ENCODE results near the gene METTL25. TPM values are rescaled to one million over a fixed set of nuclear protein-coding genes. Genes with fewer than 3 reads are reported as not detected.

Gene METTL25
- total and polyA plus RNA-seq, 2 of the 8 experiments (the other 6 are each of a cell fraction or from before 2014, with no cell fraction given), result 2.4 to 8.3 TPM

DNA sequence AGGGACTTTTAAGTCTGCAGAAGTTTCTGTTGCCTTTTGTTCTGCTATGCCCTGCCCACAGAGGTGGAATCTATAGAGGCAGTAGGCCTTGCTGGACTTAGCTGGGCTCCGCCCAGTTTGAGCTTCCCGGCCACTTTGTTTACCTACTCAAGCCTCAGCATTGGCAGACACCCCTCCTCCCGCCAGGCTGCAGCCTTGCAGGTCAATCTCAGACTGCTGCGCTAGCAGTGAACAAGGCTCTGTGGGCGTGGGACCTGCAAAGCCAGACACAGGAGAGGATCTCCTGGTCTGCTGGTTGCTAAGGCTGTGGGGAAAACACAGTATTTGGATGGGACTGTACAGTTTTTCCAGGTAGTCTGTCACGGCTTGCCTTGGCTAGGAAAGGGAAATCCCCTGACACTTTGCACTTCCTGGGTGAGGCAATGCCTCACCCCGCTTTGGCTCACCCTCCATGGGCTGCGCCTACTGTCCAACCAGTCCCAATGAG, 43.9 kb upstream of the METTL25 start:
- FAIRE-seq (no peak), DNase-seq (ENCODE audit: low read depth in 1 of 2, low spot score in 2 of 2) (peak; percentile 27 to 74)
- Histone ChIP-seq H3K9me3 (ENCODE audit: insufficient read depth in 2 of 2, low read depth in 1 of 2, low read length in 1 of 2) (no peaks in the 10 kb centered on the region), H2AFZ (ENCODE audit: low read length) (peak overlapping the region; percentile 100), H3K4me1 (replicated peaks in 1 of 4; ENCODE audit: control insufficient read depth in 3 of 4, insufficient read depth in 4 of 4, low read length in 3 of 4) (peaks cover 0 to 4% (median 0%) of the 10 kb centered on the region in 4 experiments; a peak in 2 of 7 replicates), H2BK20ac (ENCODE audit: low read length) (no peak overlapping the region), H3K9ac (replicated peaks in 1 of 4; ENCODE audit: extremely low read depth in 1 of 4, low read depth in 3 of 4, low read length in 3 of 4) (peak overlapping the region in 2 of 4 experiments; percentile 16 to 67; a peak in 1 of 7 replicates), H3K4me3 (ENCODE audit: extremely low read depth in 1 of 4, insufficient read depth in 2 of 4, low read depth in 3 of 4, low read length in 4 of 4) (peak overlapping the region; percentile 32 to 43 (median 34); a peak in 6 of 8 replicates), H2AK5ac (ENCODE audit: low read depth, low read length) (no peak overlapping the region), H3K79me2 (ENCODE audit: control insufficient read depth in 1 of 2, insufficient read depth in 2 of 2, low read length in 2 of 2) (no peaks in the 10 kb centered on the region), H2BK5ac (ENCODE audit: low read depth, low read length) (0 out of 2 replicates have a peak overlapping the region, but pooled peaks have one; percentile 56), H3K23ac (ENCODE audit: insufficient read length) (no peak overlapping the region), H3K27me3 (replicated peaks in 1 of 4; ENCODE audit: control insufficient read depth in 3 of 4, extremely low read depth in 1 of 4, insufficient read depth in 3 of 4, low read length in 3 of 4) (no peaks in the 10 kb centered on the region), H4K5ac (ENCODE audit: insufficient read length, low read depth, low read length) (no peak overlapping the region), H4K91ac (replicated peaks; ENCODE audit: insufficient read length, low read length) (no peak overlapping the region), H3K18ac (ENCODE audit: extremely low read depth, low read length) (peak overlapping the region; percentile 55; the same call in 1 of the 2 replicates), H4K20me1 (replicated peaks in 1 of 2; ENCODE audit: control insufficient read depth in 1 of 2, insufficient read depth in 2 of 2, low read length in 2 of 2) (no peaks in the 10 kb centered on the region), H2BK120ac (replicated peaks; ENCODE audit: low read depth, low read length) (no peak overlapping the region), H2BK15ac (ENCODE audit: low read length) (no peak overlapping the region), H4K8ac (ENCODE audit: extremely low read depth, insufficient read depth, low read length) (no peak overlapping the region), H3K27ac (ENCODE audit: low read depth, low read length) (no peak overlapping the region; the same call in 1 of the 2 replicates), H3K23me2 (ENCODE audit: low read depth, low read length) (no peaks in the 10 kb centered on the region), H3K4me2 (ENCODE audit: insufficient read depth in 1 of 2, low read depth in 2 of 2, low read length in 2 of 2) (peak overlapping the region; percentile 68 to 78), H3K4ac (replicated peaks; ENCODE audit: insufficient read length, low read depth, low read length) (no peak overlapping the region), H3K36me3 (ENCODE audit: control insufficient read depth in 2 of 4, insufficient read depth in 4 of 4, low read length in 3 of 4) (no peaks in the 10 kb centered on the region), H3K14ac (ENCODE audit: insufficient read length) (no peak overlapping the region), H3K56ac (replicated peaks; ENCODE audit: insufficient read length, low read depth, low read length) (no peak overlapping the region), H3K79me1 (ENCODE audit: low read depth, low read length) (no peaks in the 10 kb centered on the region), H2BK12ac (ENCODE audit: low read depth, low read length) (0 out of 2 replicates have a peak overlapping the region, but pooled peaks have one; percentile 63)
- WGBS, 2 experiments (ENCODE audit: extremely low coverage in 1 of 2, insufficient coverage in 1 of 2, insufficient read length in 1 of 2, insufficient replicate concordance in 2 of 2, low coverage in 1 of 2, low lambda C conversion rate in 2 of 2, missing lambda C conversion rate in 1 of 2), result 35% methylated on average over 8 of the region's 8 CpGs; no CpG with 5 or more reads in 1 of the 2 experiments
- ChIA-PET CTCF (ENCODE audit: partially characterized antibody) (interaction anchor here (0.6 to 1.1 kb wide), 4 partner anchors 44 to 703 kb away, joined by 3 to 7 read pairs (median 4); partner anchors contain the start of genes CCDC59 and METTL25), POLR2A (ENCODE audit: partially characterized antibody) (interaction anchor here (0.6 kb wide), 1 partner anchor 15 kb away, joined by 3 read pairs; no protein-coding TSS in a partner anchor)
- TF ChIP-seq POLR2A (IDR thresholded peaks at IDR 0.05; ENCODE audit: control extremely low read depth in 1 of 2, low read depth in 2 of 2, low read length in 2 of 2) (peak in 1 of 2 experiments; percentile 58; a peak in 2 of 3 replicates), KDM5A (IDR thresholded peaks at IDR 0.05; ENCODE audit: low read length) (no peak), RBBP5 (IDR thresholded peaks at IDR 0.05; ENCODE audit: borderline replicate concordance, low read depth, low read length) (peak; percentile 77; the same call in 1 of the 2 replicates), TBP (IDR thresholded peaks at IDR 0.05; ENCODE audit: low read depth, low read length) (peak; percentile 28; the same call in 1 of the 2 replicates), TAF7 (optimal IDR thresholded peaks at IDR 0.05; ENCODE audit: borderline replicate concordance, low read depth, low read length) (no peak), ASH2L (IDR thresholded peaks at IDR 0.05; ENCODE audit: low read length) (peak; percentile 71), JUND (IDR thresholded peaks at IDR 0.05; ENCODE audit: low read length) (no peak), POLR2AphosphoS5 (IDR thresholded peaks at IDR 0.05; ENCODE audit: low read depth, low read length) (peak; percentile 35; the same call in 1 of the 2 replicates), TAF1 (IDR thresholded peaks at IDR 0.05; ENCODE audit: low read depth, low read length) (peak; percentile 57; the same call in 1 of the 2 replicates)
